Bronchial epithelial cell (primary cell): Measurements from ENCODE around the gene GLRX5. TPM values are rescaled to one million over a fixed set of nuclear protein-coding genes. Genes with fewer than 3 reads are reported as not detected.
A peak's percentile ranks its signal among the peaks of the same experiment; 100 is the strongest.

ENCODE experiments used
- DNase-seq: peaks from one replicate; pipeline ENCODE4 v3.0.0-alpha.2; 2010; ENCODE audit warnings: low read depth
- FAIRE-seq: peaks from 2 replicates; lab custom pipeline; 2011; peaks lifted over from hg19 to GRCh38; lab: Jason Lieb, UNC
- H3K27me3 ChIP-seq: 2 replicates; pipeline ENCODE4 v1.5.1; 2011; ENCODE audit warnings: low read length; ENCODE audit not compliant: control insufficient read depth, insufficient read depth
- H3K36me3 ChIP-seq: 2 replicates; pipeline ENCODE4 v1.5.1; 2011; ENCODE audit warnings: low read length; ENCODE audit not compliant: control insufficient read depth, insufficient read depth
- H3K4me3 ChIP-seq: 2 replicates; pipeline ENCODE4 v1.5.1; 2011; ENCODE audit warnings: mild to moderate bottlenecking, low read depth, low read length, control low read depth
- CTCF ChIP-seq: IDR thresholded peaks from 2 replicates; pipeline ENCODE4 v1.5.1; 2011; ENCODE audit warnings: mild to moderate bottlenecking, moderate library complexity, low read length, control low read depth, inconsistent platforms; ENCODE audit not compliant: insufficient read depth, severe bottlenecking
- total RNA-seq: library from RNA; depleted of rRNA; stranded (reverse); fragments of >200 nt; gene quantifications from 2 replicates; pipeline ENCODE4 v1.2.1, GENCODE V29; 2014

Gene GLRX5
- total RNA-seq, 1 donor from 2014 or later = 74.8 TPM

- FAIRE-seq = no peak
- Histone ChIP-seq H3K36me3 (no peaks in the 10 kb centered on the region), H3K27me3 (no peaks in the 10 kb centered on the region), H3K4me3 (no peak overlapping the region)
- DNase-seq = no peak
- TF ChIP-seq CTCF = no peak
Measured at GRCh38 chr14:95488376-95489213, 46.3 kb upstream of the GLRX5 start.

GRCh38 chr14:95489214-95490137 lies 45.4 kb upstream of the GLRX5 start:
- FAIRE-seq (no peak), DNase-seq (no peak)
- Histone ChIP-seq H3K27me3 (no peaks in the 10 kb centered on the region), H3K36me3 (no peaks in the 10 kb centered on the region), H3K4me3 (no peak overlapping the region)
- no peak for TF ChIP-seq CTCF

GRCh38 chr14:95490138-95490509 lies 44.7 kb upstream of the GLRX5 start:
- no peaks in the 10 kb centered on the region for H3K36me3 ChIP-seq
- no peak overlapping the region for H3K4me3 ChIP-seq
- no peak for FAIRE-seq
- no peak for TF ChIP-seq CTCF
- no peak for DNase-seq
- no peaks in the 10 kb centered on the region for H3K27me3 ChIP-seq

GRCh38 chr14:95490727-95491451 lies 44.0 kb upstream of the GLRX5 start:
- H3K36me3 ChIP-seq = no peaks in the 10 kb centered on the region
- no peak for TF ChIP-seq CTCF
- peak; percentile 25 for DNase-seq
- no peaks in the 10 kb centered on the region for H3K27me3 ChIP-seq
- FAIRE-seq = peak; percentile 18
- no peak overlapping the region for H3K4me3 ChIP-seq

- Histone ChIP-seq H3K27me3 (no peaks in the 10 kb centered on the region), H3K4me3 (no peak overlapping the region), H3K36me3 (no peaks in the 10 kb centered on the region)
- FAIRE-seq (no peak), DNase-seq (no peak)
- TF ChIP-seq CTCF = no peak
Measured at GRCh38 chr14:95491936-95492608, 42.8 kb upstream of the GLRX5 start.
